GM10266 (cell line): ENCODE data around the gene PI16.

Source experiments
- DNase-seq: peaks from one replicate; pipeline ENCODE4 v3.0.0; 2012; ENCODE audit errors: extremely low spot score
- TF ChIP-seq, protein P1 (sequence below): IDR thresholded peaks from 2 replicates; pipeline ENCODE4 v1.5.1; 2012; ENCODE audit warnings: mild to moderate bottlenecking, low read depth; ENCODE audit not compliant: control insufficient read depth, insufficient read depth; ENCODE audit errors: missing control alignments

Gene PI16

DNA sequence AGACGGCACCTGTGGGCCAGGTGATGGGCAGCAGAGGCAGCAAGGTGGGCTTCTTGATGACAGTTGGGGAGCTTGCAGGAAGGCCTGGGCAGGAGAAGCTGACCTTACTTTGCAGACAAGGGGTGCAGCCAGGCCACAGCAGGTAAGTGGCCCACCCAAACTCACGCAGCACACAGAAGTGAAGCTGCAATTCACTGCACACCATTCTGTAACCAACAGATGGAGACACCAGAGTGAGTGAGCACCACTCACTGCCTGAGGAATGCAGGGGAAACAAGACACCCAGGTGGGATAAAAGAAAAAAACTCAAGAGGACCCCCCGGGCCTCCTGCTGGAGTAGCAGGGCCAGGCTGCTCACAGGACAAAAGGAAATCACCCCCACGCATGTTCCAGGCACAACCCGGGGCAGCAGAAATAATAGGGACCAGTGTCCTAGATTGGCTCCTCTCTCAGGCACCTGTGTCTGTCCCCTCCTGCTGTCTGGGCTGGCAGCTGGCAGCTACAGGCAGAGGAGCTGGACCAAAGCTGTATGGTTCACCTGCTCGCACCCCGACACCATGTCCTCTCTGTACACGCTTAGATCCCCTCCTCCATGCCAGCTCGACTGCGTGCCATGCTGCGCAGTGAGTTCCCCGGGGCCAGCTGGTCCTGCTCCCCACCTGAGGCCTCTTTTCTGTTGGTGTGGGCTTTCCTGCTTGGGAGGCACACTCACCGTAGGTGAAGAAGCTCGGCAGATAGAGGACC is 26.5 kb downstream of the PI16 start:
- TF ChIP-seq, protein P1, sequence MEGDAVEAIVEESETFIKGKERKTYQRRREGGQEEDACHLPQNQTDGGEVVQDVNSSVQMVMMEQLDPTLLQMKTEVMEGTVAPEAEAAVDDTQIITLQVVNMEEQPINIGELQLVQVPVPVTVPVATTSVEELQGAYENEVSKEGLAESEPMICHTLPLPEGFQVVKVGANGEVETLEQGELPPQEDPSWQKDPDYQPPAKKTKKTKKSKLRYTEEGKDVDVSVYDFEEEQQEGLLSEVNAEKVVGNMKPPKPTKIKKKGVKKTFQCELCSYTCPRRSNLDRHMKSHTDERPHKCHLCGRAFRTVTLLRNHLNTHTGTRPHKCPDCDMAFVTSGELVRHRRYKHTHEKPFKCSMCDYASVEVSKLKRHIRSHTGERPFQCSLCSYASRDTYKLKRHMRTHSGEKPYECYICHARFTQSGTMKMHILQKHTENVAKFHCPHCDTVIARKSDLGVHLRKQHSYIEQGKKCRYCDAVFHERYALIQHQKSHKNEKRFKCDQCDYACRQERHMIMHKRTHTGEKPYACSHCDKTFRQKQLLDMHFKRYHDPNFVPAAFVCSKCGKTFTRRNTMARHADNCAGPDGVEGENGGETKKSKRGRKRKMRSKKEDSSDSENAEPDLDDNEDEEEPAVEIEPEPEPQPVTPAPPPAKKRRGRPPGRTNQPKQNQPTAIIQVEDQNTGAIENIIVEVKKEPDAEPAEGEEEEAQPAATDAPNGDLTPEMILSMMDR, result no peak
- DNase-seq, result no peak

DNA sequence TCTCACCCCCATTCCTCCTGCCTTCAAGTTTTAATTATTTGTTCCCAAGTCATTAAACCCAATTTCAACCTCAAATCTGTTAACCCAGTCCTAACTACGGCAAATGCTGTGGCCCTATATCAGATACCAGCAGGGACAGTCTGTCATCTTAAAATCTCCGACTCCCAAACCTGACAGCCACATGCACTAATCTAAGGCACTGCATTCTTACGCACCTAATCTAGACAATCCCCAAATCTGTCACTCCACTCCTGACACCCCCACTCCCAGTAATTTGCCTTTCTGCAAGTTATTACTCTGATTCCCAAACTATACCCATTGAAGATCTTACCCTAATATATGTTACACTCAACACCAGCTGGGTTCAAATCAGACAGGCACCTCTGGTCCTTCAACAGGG is 29.0 kb downstream of the PI16 start:
- DNase-seq, result no peak
- TF ChIP-seq, protein P1, result no peak

DNA sequence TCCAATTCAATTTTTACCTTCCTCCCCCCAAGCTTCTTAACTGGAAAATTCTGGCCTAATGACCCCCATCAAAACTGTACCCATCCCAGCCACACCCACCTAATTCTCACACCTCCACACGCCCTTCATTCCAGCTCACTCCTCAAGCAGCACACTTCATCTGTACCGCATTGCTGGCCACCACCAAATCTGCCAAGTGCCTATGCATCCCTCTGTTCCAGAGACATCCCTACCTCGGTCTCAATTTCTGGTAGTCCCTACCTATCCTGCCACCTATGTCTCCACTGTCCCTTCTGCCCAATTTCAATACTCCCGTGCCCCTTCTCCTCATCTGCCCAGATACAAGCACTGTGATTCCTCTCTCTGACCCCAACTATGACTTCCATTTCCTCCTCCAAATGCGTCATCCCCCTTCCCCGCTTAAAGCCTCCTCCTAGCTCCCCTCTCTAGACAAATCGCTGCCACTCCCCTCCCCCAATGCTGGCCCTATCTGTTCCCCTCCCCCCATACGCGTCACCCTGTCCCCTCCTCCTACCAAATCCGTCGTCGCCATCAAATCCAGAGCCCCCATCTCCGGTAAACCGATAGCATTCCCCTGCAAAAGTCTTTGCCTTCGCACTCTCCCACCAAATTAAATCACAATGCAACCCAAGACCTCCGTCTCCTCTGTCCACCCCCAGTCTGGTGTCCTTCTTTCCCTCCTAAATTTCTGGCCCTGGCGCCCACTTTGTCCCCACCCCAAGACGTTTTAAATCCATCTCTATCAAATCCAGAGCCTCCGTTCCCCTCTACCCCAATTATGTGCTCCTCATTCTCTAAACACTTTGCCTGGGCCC is 30.3 kb downstream of the PI16 start:
- DNase-seq, result peak; percentile 56

DNA sequence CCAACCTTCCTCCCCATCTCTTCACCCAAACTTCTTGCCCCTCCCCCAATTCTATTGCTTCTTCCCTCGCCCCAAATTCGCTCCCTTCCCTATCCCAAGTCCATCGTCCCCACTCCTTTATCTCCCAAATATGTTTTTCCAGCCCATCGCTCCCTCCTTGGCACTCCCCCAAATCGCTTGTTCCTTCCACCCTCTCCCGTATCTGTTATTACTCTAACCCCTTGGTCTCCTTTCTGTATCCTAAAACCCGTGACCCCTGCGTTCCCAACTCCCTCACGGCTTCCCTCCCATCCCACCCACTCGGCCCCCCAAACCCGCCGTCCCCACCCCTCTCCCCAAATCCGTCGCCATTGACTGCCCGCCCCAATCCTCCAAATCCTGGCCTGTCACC is 30.9 kb downstream of the PI16 start:
- no peak for DNase-seq
- TF ChIP-seq, protein P1, result no peak

More for the DNA sequence above, 30.3 kb downstream of the PI16 start:
- TF ChIP-seq, protein P1, result no peak

DNA sequence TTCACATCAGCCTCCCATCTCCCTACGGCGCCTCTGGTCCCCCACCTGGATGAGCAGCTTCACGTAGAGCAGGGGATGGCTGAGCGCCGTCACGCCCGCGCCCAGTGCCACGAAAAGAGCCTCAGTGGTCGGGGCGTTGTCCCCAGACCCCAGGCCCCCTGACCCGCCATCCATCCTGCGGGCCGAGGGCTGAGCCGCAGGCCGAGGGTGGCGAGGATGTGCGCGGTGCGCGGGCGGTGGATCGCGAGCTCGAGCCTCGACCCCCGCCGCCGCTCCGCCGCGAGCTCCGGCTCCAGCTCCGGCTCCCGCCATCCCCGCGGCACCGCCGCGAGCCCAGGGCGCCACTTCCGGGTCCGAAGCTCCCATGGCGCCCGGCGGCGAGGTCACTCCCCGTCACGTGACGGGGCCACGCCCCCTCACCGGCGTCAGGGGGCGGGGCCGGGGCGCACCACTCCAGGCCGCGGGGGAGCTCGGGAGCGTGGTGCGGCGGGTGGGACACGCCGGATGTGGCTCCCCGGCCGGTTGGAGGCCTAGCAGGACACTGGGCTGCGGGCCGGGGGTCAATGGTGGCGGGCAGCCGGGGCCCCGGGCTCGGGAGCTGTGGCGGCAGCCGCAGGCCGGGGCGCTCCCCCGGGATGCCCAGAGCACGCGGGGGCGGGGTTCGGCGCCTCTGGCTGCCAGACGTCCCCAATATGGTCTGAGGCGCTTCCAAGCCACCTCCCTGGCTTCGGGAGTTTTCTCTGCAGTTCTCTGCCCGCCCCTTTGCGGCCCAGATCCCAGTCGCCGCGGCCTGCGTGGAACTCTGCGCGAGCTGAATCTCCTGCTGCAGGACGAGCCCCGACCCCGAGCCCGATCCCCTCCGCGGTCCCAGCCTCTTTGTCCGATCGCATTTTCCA is 31.5 kb downstream of the PI16 start, which contains the start of gene MTCH1:
Gene MTCH1 (minus strand): TSS at position 389 of the 896 bp plus-strand sequence. CDS start 23 bp downstream, at position 366.
- peak; percentile 98 for DNase-seq

DNA sequence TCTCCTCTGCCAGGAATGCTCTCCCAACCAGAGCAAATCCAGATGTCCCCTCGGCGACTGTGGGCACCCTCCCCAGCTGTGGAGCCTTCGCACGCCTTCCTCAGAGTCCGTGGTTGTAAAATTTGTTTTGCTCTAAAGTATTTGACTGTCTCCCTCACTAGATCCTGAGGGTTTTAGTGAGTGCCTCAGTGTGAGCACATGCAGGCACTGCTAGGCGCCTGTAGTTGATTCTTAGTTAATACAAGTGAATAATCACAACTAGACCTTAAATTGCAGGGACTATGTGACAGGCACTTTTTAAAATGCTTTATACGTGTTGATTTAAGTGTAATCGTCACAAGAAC is 32.1 kb downstream of the PI16 start:
- TF ChIP-seq, protein P1, result no peak
- no peak for DNase-seq

More for the DNA sequence above, 31.5 kb downstream of the PI16 start, which contains the start of gene MTCH1:
- TF ChIP-seq, protein P1, result no peak
